Osteocyte (in vitro differentiated cells): Measurements from ENCODE around the gene RHBDL1. TPM values are rescaled to one million over a fixed set of nuclear protein-coding genes. Genes with fewer than 3 reads are reported as not detected.
"Not testable (repeated sequence)": the region's sequence is repeated elsewhere in the genome, so short reads cannot be mapped to it uniquely, and the experiment has no call there.

Experiments used
- DNase-seq: peaks from one replicate; pipeline ENCODE4 v3.0.0; 2021; ENCODE audit warnings: mixed read lengths; ENCODE audit not compliant: unreplicated experiment; ENCODE audit errors: extremely low spot score
- H3K27ac Mint-ChIP-seq: one replicate; pipeline ENCODE4 v1.8.0; 2021; ENCODE audit warnings: mild to moderate bottlenecking, mixed read lengths; ENCODE audit not compliant: unreplicated experiment
- H3K27me3 Mint-ChIP-seq: one replicate; pipeline ENCODE4 v1.8.0; 2021; ENCODE audit warnings: mixed read lengths; ENCODE audit not compliant: unreplicated experiment
- H3K36me3 Mint-ChIP-seq: one replicate; pipeline ENCODE4 v1.8.0; 2021; ENCODE audit warnings: mixed read lengths; ENCODE audit not compliant: unreplicated experiment
- H3K4me1 Mint-ChIP-seq: one replicate; pipeline ENCODE4 v1.8.0; 2021; ENCODE audit warnings: mixed read lengths; ENCODE audit not compliant: unreplicated experiment
- H3K4me3 Mint-ChIP-seq: one replicate; pipeline ENCODE4 v1.8.0; 2021; ENCODE audit warnings: mild to moderate bottlenecking, moderate library complexity, mixed read lengths; ENCODE audit not compliant: unreplicated experiment
- H3K9me3 Mint-ChIP-seq: one replicate; pipeline ENCODE4 v1.8.0; 2021; ENCODE audit warnings: mixed read lengths; ENCODE audit not compliant: unreplicated experiment
- total RNA-seq: library from RNA; stranded (reverse); gene quantifications from 2 replicates; pipeline ENCODE4 v1.2.1, GENCODE V29; 2021
- TF ChIP-seq, protein P1 (sequence below): fragments of 200-600 bp; sonication (generic); IDR thresholded peaks from 2 replicates; pipeline ENCODE4 v1.5.0; 2021; ENCODE audit warnings: antibody characterized with exemption, mild to moderate bottlenecking, moderate library complexity

RHBDL1 gene
- total RNA-seq, 1 donor from 2014 or later, result 5.4 TPM

DNA sequence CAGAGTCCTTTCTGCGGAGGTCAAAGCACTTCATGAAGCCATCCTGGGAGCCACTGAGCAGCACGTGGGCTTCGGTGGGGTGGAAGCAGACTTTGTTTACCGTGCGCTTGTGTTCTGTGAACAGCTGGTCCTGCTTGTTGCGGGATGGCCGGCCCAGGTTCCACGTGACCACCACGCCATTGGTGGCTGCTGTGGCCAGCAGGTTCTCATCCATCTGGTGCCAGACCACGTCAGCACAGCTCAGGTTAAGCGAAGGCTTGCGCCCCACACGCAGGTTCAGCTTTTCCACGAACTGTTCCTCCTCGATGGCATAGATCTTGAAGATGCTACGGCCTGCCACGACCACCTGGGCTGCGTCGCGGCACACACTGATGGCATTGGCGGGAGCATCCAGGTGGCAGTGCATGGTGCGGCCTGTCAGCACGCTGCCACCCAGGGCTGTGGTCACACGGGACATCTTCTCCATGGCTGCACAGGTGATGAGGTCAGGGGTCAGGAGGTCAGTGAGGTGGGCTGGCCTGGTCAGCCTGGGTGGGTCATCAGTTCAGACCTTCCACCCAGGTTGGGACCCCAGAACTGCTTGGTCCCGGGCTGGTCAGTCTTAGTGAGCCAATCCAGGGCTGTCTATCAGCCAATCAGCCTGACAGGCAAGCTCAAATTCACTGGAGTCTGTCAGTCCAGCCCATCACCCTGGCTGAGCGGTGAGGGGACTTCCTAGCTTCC lies 13.9 kb downstream of the RHBDL1 start:
- Mint-ChIP-seq H3K4me1 (peaks cover 19% of the 10 kb centered on the region), H3K9me3 (no peaks in the 10 kb centered on the region), H3K27me3 (peaks cover 13% of the 10 kb centered on the region), H3K4me3 (peak overlapping the region; percentile 87), H3K27ac (peak overlapping the region; percentile 84), H3K36me3 (peaks cover 3% of the 10 kb centered on the region)
- TF ChIP-seq, protein P1, sequence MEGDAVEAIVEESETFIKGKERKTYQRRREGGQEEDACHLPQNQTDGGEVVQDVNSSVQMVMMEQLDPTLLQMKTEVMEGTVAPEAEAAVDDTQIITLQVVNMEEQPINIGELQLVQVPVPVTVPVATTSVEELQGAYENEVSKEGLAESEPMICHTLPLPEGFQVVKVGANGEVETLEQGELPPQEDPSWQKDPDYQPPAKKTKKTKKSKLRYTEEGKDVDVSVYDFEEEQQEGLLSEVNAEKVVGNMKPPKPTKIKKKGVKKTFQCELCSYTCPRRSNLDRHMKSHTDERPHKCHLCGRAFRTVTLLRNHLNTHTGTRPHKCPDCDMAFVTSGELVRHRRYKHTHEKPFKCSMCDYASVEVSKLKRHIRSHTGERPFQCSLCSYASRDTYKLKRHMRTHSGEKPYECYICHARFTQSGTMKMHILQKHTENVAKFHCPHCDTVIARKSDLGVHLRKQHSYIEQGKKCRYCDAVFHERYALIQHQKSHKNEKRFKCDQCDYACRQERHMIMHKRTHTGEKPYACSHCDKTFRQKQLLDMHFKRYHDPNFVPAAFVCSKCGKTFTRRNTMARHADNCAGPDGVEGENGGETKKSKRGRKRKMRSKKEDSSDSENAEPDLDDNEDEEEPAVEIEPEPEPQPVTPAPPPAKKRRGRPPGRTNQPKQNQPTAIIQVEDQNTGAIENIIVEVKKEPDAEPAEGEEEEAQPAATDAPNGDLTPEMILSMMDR, result no peak
- no peak for DNase-seq

DNA sequence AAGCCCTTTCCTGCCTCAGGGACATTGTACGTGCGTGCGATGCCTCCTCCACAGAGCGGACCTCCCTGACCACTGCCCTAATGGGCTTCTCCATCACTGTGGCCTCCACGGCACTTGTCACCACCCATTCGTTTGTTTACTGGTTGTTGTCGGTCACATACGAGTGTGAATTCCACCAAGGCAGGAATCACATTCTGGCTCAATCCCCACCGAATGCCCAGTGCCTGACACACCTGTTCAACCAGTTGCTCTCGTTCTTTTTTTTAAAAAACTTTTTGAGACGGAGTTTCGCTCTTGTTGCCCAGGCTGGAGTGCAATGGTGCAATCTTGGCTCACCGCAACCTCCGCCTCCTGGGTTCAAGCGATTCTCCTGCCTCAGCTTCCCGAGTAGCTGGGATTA lies 15.8 kb downstream of the RHBDL1 start:
- peak overlapping the region; percentile 58 for H3K4me3 Mint-ChIP-seq
- H3K27ac Mint-ChIP-seq, DNase-seq, H3K9me3 Mint-ChIP-seq, H3K36me3 Mint-ChIP-seq: not testable (repeated sequence)
- peaks cover 23% of the 10 kb centered on the region for H3K27me3 Mint-ChIP-seq
- peaks cover 17% of the 10 kb centered on the region for H3K4me1 Mint-ChIP-seq

DNA sequence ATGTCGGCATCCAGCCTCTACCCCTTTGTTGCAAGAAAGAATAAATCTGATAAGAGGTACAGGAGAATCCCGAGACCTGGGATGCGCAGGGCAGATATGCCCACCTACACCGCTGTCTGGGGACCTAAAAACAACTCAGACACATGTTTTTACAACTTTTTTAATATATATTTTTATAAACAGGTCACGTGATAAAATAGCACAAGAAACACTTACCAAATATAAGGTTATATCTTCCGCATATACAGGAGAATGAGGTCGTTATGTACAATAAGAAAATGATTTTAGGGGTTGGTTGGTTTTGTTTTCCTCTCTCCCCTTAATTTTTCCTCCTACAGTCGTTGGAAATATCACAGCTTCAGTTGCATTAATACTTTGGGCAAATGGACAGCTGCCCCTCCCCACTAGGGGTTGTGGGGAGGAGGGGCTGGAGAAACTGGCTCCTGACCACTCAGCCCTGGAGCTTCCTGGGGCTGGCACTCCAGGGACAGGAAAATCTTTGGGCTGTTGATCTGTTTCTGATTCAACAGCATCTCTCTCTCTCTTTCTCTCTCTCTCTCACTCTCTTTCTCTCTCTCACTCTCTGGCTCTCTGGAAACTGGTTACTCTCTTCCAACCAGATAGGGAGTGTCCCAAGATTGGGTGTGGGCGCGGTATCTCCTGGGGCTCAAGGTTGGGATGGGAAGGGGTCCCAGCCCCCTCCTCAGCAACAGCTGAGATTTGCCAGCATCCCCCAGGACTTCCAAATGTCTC lies 17.1 kb downstream of the RHBDL1 start:
- no peaks in the 10 kb centered on the region for H3K9me3 Mint-ChIP-seq
- H3K27me3 Mint-ChIP-seq, result peaks cover 29% of the 10 kb centered on the region
- H3K36me3 Mint-ChIP-seq, result no peaks in the 10 kb centered on the region
- TF ChIP-seq, protein P1, result no peak
- no peak for DNase-seq
- peaks cover 17% of the 10 kb centered on the region for H3K4me1 Mint-ChIP-seq
- H3K27ac Mint-ChIP-seq, result no peak overlapping the region
- no peak overlapping the region for H3K4me3 Mint-ChIP-seq

DNA sequence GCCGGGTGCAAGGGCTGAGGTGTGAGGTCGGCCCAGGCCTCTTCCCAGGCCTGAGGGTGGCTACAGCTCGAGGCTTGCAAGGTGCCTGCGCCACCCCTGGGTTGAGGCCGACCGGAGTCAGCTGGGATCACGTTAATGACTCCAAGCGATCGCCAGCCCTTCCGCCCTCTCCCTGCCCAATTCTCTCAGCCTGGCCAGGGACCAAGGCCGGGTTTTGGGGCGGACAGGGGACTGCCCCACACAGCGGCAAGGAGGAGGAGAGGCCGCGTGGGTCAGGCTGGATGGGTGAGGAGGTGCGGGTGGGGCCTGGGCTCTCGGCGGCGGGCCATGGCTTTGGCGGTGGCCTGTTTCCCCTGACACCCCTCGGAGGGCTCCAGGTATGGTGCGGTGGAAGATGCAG lies 17.9 kb downstream of the RHBDL1 start:
- peaks cover 17% of the 10 kb centered on the region for H3K4me1 Mint-ChIP-seq
- H3K27me3 Mint-ChIP-seq, result peaks cover 29% of the 10 kb centered on the region
- H3K36me3 Mint-ChIP-seq, result no peaks in the 10 kb centered on the region
- no peaks in the 10 kb centered on the region for H3K9me3 Mint-ChIP-seq
- no peak for DNase-seq
- H3K27ac Mint-ChIP-seq, result no peak overlapping the region
- TF ChIP-seq, protein P1, result no peak
- H3K4me3 Mint-ChIP-seq, result no peak overlapping the region

DNA sequence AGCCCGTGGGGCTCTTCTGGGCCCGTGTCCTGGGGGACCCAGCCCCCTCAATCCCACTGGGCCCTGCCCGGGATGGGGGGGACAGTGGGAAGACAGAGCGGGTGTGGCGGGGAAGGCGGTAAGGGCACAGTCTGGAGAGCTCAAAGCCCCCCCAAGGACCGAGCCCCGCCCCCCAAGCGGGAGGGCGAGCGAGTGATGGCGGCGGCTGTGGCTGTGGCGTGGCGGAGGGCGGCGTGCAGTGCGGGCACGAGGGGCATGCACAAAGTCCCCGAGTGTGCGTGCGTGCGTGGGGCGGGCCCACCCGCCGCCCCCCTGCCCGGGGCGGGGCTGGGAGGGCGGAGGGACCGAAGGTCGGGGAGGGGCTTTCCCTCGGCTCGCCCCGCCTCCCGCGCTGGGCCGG lies 18.3 kb downstream of the RHBDL1 start:
- no peaks in the 10 kb centered on the region for H3K9me3 Mint-ChIP-seq
- no peak overlapping the region for H3K4me3 Mint-ChIP-seq
- no peak overlapping the region for H3K27ac Mint-ChIP-seq
- H3K4me1 Mint-ChIP-seq, result peaks cover 16% of the 10 kb centered on the region
- TF ChIP-seq, protein P1, result no peak
- no peaks in the 10 kb centered on the region for H3K36me3 Mint-ChIP-seq
- DNase-seq, result no peak
- H3K27me3 Mint-ChIP-seq, result peaks cover 29% of the 10 kb centered on the region
